NCI-H226 (cell line): ENCODE results near the gene USP20.

Source experiments
- DNase-seq: peaks from one replicate; pipeline ENCODE4 v3.0.0-alpha.2; 2015

The USP20 gene

GRCh38 chr9:129858167-129858962 is 23.1 kb downstream of the USP20 start:
- no peak for DNase-seq

DNA sequence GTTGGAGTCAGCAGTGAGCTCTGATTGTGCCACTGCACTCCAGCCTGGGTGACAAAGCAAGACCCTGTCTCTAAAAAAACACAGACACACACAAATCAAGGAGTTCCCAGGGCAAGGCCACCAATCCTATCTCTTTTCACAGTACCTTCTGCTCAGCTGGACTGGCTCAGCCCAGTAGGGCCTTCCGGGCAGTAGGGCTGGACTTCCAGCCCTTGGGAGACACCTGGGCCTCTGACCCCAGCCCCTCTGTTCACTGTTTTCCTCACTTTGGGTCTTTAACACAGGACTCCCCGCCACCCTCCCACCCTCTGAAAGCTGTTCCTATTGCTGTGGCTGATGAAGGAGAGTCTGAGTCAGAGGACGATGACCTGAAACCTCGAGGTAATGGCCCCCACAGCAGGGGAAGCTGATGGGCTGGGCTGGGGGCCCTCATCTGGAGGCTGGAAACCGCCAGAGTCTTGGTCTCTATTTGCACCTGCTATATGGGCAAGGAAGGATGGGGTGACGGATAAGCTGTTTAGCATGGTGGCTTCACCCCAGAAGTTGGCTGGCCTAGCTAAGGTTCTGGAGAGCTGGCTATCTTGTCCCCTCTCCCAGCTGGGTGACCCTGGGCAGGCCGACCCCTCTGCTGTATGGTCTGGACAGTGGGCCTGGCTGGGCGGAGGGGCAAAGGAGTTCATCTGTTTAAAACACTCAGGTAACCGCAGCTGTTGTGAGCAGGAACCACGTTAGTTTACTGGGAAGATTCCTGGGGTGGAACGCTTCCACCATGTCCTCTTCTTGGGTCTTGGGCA is 25.6 kb downstream of the USP20 start:
- no peak for DNase-seq

DNA sequence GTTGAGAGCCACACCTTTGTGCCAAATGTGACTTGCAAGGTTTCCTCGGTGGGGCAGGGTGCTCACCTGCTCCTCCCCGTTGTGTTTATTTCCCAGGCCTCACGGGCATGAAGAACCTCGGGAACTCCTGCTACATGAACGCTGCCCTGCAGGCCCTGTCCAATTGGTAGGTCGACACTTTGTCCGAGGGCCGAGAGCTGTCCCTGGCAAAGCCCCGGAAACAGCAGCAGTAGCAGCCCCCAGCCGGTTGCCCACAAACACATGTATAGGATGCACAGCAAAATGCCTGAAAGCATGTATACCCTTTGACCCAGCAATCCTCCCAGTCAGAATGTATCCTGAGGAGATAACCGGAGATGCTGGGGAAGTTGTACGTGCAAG is 26.2 kb downstream of the USP20 start:
- no peak for DNase-seq

DNA sequence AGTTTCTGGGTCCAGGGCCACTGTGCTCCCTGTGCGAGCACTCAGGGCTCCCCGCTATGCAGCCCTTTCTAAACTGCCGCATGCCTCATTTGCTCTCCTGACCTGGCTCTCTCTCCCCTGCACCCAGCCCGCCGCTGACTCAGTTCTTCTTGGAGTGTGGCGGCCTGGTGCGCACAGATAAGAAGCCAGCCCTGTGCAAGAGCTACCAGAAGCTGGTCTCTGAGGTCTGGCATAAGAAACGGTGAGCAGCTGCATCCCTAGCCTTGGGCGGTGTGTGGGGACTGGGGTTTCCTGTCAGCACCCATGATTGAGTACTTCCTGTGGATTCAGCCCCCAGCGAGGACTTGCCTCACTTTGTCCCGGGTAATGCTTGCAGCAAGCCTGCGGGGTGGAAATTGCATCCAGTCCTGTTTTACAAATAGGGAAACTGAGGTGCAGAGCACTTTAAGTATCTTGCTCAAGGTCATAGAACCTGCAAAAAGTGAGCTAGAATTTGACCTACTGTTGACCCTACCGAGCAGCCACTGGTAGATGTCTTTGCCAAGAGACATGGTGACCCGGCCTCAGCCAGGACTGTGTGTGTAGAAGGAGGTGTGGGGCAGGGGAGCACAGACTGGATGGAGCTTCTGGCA is 27.9 kb downstream of the USP20 start:
- DNase-seq, result peak; percentile 99

DNA sequence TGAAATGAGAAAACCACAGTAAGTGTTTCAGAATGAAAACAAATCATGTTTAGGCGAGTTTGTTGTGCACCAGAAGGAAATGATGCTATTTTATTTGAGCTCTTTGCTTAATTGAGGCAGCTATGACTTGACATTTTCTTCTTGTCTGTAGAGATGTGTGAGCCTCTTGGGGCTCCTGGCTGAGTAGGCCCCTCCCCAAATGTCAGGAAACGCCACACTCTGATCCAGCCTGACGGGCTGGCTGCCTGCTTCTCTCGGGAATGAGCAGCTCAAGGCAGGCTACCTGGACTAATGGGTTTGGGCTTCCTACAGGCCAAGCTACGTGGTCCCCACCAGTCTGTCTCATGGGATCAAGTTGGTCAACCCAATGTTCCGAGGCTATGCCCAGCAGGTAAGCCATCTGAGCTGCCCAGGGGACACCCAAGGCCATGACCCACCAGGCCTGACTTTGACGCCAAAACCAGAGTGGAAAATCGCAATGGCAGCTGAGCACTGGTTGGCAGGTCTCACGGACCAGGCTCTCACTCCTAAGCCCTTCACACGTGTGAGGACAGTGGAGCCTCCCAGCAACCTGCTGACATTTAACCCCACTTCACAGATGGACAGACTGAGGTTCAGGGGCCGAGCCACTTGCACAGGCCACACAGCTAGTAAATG is 29.9 kb downstream of the USP20 start:
- no peak for DNase-seq

- no peak for DNase-seq
Measured at GRCh38 chr9:129865668-129866320, 30.5 kb downstream of the USP20 start.

GRCh38 chr9:129866394-129867135 is 31.3 kb downstream of the USP20 start:
- DNase-seq, result no peak

- DNase-seq, result no peak
Measured at GRCh38 chr9:129867136-129868022, 32.1 kb downstream of the USP20 start.

GRCh38 chr9:129868023-129868871 is 33.0 kb downstream of the USP20 start:
- no peak for DNase-seq

DNA sequence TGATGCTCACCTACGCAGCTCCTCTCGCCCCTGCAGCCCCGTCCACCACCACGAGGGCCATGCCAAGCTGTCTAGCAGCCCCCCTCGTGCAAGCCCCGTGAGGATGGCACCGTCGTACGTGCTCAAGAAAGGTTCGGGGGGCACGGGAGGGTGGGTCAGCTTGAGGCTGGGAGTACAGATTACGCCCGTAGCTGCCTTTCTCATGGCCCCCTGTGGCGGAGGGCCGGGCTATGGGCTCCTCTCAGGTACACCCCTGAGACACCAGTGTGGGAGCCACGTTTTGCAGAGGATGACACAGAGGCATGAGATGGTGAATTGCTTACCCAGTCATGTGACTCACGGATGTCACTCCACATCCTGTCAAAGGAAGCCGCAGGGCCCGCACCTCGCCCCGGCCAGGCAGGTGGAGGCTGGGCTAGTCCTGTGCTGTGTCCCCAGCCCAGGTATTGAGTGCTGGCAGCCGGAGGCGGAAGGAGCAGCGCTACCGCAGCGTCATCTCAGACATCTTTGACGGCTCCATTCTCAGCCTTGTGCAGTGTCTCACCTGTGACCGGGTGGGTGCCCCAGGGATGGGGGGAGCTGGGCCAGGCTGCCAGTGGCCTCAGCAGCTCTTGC is 33.7 kb downstream of the USP20 start:
- DNase-seq, result no peak

- DNase-seq, result no peak
Measured at GRCh38 chr9:129869585-129870501, 34.6 kb downstream of the USP20 start.

- no peak for DNase-seq
Measured at GRCh38 chr9:129871046-129871445, 35.8 kb downstream of the USP20 start.

- DNase-seq, result no peak
Measured at GRCh38 chr9:129873563-129874190, 38.4 kb downstream of the USP20 start.

DNA sequence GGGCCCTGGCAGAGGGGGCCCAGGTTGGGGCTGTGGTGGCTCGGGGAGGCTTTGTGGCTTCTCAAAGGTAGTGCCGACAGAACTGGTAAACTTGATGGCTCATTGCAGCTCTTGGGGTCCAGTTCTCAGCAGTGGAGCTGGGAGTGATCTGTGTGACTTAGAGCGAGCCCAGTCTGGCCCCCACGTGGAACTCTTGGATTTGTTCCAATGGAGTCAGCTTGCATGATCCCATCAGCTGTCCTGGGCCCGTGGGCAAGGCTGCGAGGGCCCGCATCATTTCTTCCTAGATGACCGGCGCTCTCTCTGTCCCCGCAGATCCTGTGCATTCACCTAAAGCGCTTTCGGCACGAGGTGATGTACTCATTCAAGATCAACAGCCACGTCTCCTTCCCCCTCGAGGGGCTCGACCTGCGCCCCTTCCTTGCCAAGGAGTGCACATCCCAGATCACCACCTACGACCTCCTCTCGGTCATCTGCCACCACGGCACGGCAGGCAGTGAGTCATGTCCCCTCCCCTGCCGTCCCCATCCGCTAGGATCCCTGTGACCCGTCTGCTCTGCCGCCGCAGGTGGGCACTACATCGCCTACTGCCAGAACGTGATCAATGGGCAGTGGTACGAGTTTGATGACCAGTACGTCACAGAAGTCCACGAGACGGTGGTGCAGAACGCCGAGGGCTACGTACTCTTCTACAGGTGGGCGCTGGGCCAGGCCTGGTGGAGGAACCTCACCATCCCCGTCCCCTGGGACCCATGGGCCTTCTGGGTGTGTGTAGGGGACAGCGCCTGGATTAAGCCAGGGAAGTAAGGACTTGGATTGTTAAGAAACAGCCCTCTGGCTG is 39.2 kb downstream of the USP20 start:
- no peak for DNase-seq

GRCh38 chr9:129875181-129875611 is 39.9 kb downstream of the USP20 start:
- no peak for DNase-seq

GRCh38 chr9:129875687-129876395 is 40.6 kb downstream of the USP20 start:
- DNase-seq, result no peak
